ENCODE measurements around the gene CHIT1. TPM values are rescaled to one million over a fixed set of nuclear protein-coding genes. Genes with fewer than 3 reads are reported as not detected.
A peak's percentile ranks its signal among the peaks of the same experiment; 100 is the strongest.

Gene CHIT1
- total RNA-seq, 1 experiment from 2014 or later = not detected

DNA sequence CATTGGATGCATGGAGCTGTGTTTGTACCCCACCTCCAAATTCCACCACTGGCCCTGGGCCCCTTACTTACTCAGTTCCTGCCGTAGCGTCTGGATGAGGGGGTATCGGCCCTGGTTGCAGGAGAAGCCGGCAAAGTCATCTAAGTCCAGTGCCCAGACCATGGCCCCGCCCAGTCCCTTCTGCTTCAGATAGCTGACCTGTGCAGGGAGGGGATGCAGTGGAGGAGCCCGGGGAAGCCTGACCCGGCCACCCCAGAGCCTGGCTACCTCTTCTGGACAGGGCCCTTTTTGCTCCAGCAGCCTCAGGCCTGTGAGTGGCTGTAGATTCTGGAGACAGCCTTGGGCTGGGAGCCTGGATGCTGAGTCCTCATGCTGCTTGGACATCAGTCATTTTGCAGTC lies 11.8 kb downstream of the CHIT1 start:
- Histone ChIP-seq H3K4me3 (ENCODE audit: low read depth in 2 of 2, low read length in 2 of 2) (no peak overlapping the region), H3K9me3 (ENCODE audit: control insufficient read depth, insufficient read depth, low read depth, low read length) (no peaks in the 10 kb centered on the region), H3K36me3 (ENCODE audit: control insufficient read depth, insufficient read depth, low read length) (no peaks in the 10 kb centered on the region), H3K4me1 (ENCODE audit: control insufficient read depth, insufficient read depth, low read length) (no peaks in the 10 kb centered on the region), H3K27me3 (ENCODE audit: control insufficient read depth, insufficient read depth, low read length) (no peaks in the 10 kb centered on the region; the same call in 1 of the 2 replicates), H3K27ac (ENCODE audit: low read length) (no peak overlapping the region)
- TF ChIP-seq REST (IDR thresholded peaks at IDR 0.05; ENCODE audit: insufficient read depth in 1 of 2, low read depth in 2 of 2, low read length in 1 of 2) (no peak), POLR2AphosphoS5 (IDR thresholded peaks at IDR 0.05; ENCODE audit: low read depth, low read length) (no peak), SIN3A (IDR thresholded peaks at IDR 0.05; ENCODE audit: borderline replicate concordance, insufficient read depth, low read depth, low read length) (no peak), CTCF (IDR thresholded peaks at IDR 0.05) (no peak), TCF7L2 (IDR thresholded peaks at IDR 0.05; ENCODE audit: low read depth, low read length) (no peak)
- POLR2A ChIA-PET = no interaction called here
- no TSS peak for BruUV-seq (replicated peaks)
- in situ Hi-C loops (cut with HindIII; ENCODE audit: low pct_unique_long_range_greater_than_20kb, low sequenced_read_pairs) = no loop called here
- ATAC-seq (no peak), DNase-seq (ENCODE audit: low read depth, low spot score) (no peak)
- intact Hi-C loops (cut with micrococcal nuclease; ENCODE audit: unreplicated experiment) = loop anchor here (2.0 kb wide), 1 partner anchor 179 kb away; no protein-coding TSS in a partner anchor
- CTCF ChIA-PET = interaction anchor here (1.3 to 4.1 kb wide), 2 partner anchors 100 to 178 kb away, joined by 4 to 43 read pairs; no protein-coding TSS in a partner anchor

GRCh38 chr1:203217139-203217655 lies 12.3 kb downstream of the CHIT1 start:
- no peak for TF ChIP-seq TCF7L2 (IDR thresholded peaks at IDR 0.05; ENCODE audit: low read depth, low read length)
- no peak for TF ChIP-seq CTCF (IDR thresholded peaks at IDR 0.05)
- TF ChIP-seq SIN3A (IDR thresholded peaks at IDR 0.05; ENCODE audit: borderline replicate concordance, insufficient read depth, low read depth, low read length) = no peak
- TF ChIP-seq REST (IDR thresholded peaks at IDR 0.05; ENCODE audit: insufficient read depth in 1 of 2, low read depth in 2 of 2, low read length in 1 of 2) = no peak
- no peak for TF ChIP-seq POLR2AphosphoS5 (IDR thresholded peaks at IDR 0.05; ENCODE audit: low read depth, low read length)
- intact Hi-C loops (cut with micrococcal nuclease; ENCODE audit: unreplicated experiment) = loop anchor here (2.0 kb wide), 1 partner anchor 178 kb away; no protein-coding TSS in a partner anchor
- ChIA-PET CTCF (interaction anchor here (0.5 to 4.1 kb wide), 4 partner anchors 13 to 178 kb away, joined by 3 to 43 read pairs (median 4); no protein-coding TSS in a partner anchor), POLR2A (no interaction called here)
- BruUV-seq (replicated peaks) = no TSS peak
- Histone ChIP-seq H3K27ac (ENCODE audit: low read length) (no peak overlapping the region), H3K27me3 (ENCODE audit: control insufficient read depth, insufficient read depth, low read length) (no peaks in the 10 kb centered on the region; the same call in 1 of the 2 replicates), H3K9me3 (ENCODE audit: control insufficient read depth, insufficient read depth, low read depth, low read length) (no peaks in the 10 kb centered on the region), H3K4me3 (ENCODE audit: low read depth in 2 of 2, low read length in 2 of 2) (no peak overlapping the region), H3K36me3 (ENCODE audit: control insufficient read depth, insufficient read depth, low read length) (no peaks in the 10 kb centered on the region), H3K4me1 (ENCODE audit: control insufficient read depth, insufficient read depth, low read length) (no peaks in the 10 kb centered on the region)
- ATAC-seq (peak; percentile 50; the same call in 1 of the 2 replicates), DNase-seq (ENCODE audit: low read depth, low spot score) (no peak)
- in situ Hi-C loops (cut with HindIII; ENCODE audit: low pct_unique_long_range_greater_than_20kb, low sequenced_read_pairs) = no loop called here

Data from Panc1 (cell line).